HS-5 (cell line): ENCODE results near the gene LRPAP1.
"Not testable (repeated sequence)": the region's sequence is repeated elsewhere in the genome, so short reads cannot be mapped to it uniquely, and the experiment has no call there.

Experiments
- DNase-seq: peaks from one replicate; pipeline ENCODE4 v3.0.0-alpha.2; 2012; ENCODE audit warnings: low read depth

LRPAP1 gene

GRCh38 chr4:3460926-3461325, 71.3 kb downstream of the LRPAP1 start:
- no peak for DNase-seq

DNA sequence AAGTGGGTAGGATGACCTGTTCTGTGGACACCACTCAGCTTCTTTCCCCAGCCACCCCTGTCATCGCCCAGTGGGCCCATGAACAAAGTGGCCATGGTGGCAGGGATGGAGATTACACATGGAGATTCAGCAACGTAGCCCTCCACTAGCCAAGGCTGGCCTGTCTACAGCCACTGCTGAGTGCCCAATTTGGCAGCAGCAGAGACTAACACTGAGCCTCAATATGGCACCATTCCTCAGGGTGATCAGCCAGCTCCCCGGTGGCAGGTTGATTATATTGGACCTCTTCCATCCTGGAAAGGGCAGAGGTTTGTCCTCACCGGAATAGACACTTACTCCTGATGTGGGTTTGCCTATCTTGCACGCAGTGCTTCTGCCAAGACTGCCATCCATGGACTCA, 73.1 kb downstream of the LRPAP1 start:
- not testable (repeated sequence) for DNase-seq

DNA sequence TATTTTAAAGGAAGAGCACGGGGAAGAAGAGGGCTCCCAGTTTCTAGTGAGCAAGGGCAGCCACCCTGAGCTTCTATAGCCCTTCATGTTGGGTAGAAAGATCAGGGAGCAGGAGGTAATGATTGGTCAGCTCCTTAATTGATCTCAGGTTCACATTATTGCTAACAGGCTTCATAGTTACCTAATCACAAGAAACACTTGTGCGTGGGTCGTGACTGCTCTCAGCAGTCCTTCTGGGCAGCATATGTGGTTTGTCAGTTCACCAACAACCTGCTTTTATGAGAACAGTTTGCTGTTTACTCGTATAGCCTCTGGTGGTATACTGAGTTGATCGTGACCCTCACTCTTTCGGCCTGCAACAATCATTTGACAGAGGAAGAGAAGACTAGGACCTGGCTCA, 73.9 kb downstream of the LRPAP1 start:
- no peak for DNase-seq

GRCh38 chr4:3455596-3455995, 76.6 kb downstream of the LRPAP1 start:
- DNase-seq: not testable (repeated sequence)
